K562 (cell line): ENCODE measurements around the gene HRCT1. TPM values are rescaled to one million over a fixed set of nuclear protein-coding genes. Genes with fewer than 3 reads are reported as not detected.
A peak's percentile ranks its signal among the peaks of the same experiment; 100 is the strongest.

Experiments used
- ATAC-seq: fragments of 200-7000 bp; cut with Tn5 transposase; 3 replicates; pipeline ENCODE4 v1.9.1; 2020; ENCODE audit warnings: moderate library complexity
- BruUV-seq: library from RNA; stranded (reverse); fragments of 400-500 nt; replicated peaks from 2 replicates; lab custom pipeline; 2021; lab: Mats Ljungman, UMichigan
- CTCF ChIA-PET: fragments of 300-600 bp; formaldehyde crosslinking; extraction: SDS; loops from one replicate; lab custom pipeline; 2021; ENCODE audit warnings: low intra/inter-chr PET ratio; lab: Yijun Ruan, JAX
- POLR2A ChIA-PET: fragments of 300-600, 350-650 bp; sonication (Branson Sonifier 250); formaldehyde crosslinking; extraction: SDS; loops from one replicate; lab custom pipeline; 2021; ENCODE audit warnings: antibody characterized with exemption, inconsistent platforms; lab: Yijun Ruan, JAX
- DNase-seq, 4 experiments: peaks; one replicate each; pipeline versions ENCODE4 v3.0.0 to v3.0.0-alpha.2; 2011 to 2018; ENCODE audit warnings: low spot score in 3 of 4, mixed read lengths in 3 of 4; ENCODE audit errors: extremely low read depth in 1 of 4
- FAIRE-seq: peaks from 2 replicates; lab custom pipeline; 2011; peaks lifted over from hg19 to GRCh38; lab: Jason Lieb, UNC
- H2AFZ ChIP-seq: 2 replicates; pipeline ENCODE4 v1.6.0; 2011; ENCODE audit warnings: low read depth, low read length, control low read depth, inconsistent platforms
- H3K27ac ChIP-seq: fragments of 200-600 bp; 3 replicates; pipeline ENCODE4 v1.8.0; 2011; ENCODE audit warnings: low read depth, mild to moderate bottlenecking, control low read depth, inconsistent platforms, low read length, moderate library complexity, mixed read lengths; ENCODE audit errors: extremely low read depth
- H3K27me3 ChIP-seq, 2 experiments: fragments of 300-600 bp in 1 of 2; 2 replicates in 1 of 2; 3 replicates in 1 of 2; pipeline versions ENCODE4 v1.6.0 to v1.8.0; 2011; ENCODE audit warnings: inconsistent platforms in 2 of 2, low read length in 2 of 2, mild to moderate bottlenecking in 1 of 2, mixed read lengths in 1 of 2, moderate library complexity in 1 of 2; ENCODE audit not compliant: control insufficient read depth in 2 of 2, insufficient read depth in 2 of 2
- H3K36me3 ChIP-seq: fragments of 300-600 bp; 3 replicates; pipeline ENCODE4 v1.8.0; 2011; ENCODE audit warnings: mild to moderate bottlenecking, low read length, inconsistent platforms; ENCODE audit not compliant: control insufficient read depth, insufficient read depth
- H3K4me1 ChIP-seq, 2 experiments: fragments of 200-600 bp in 1 of 2; replicated peaks in 1 of 2; 2 replicates in 1 of 2; 3 replicates in 1 of 2; pipeline versions ENCODE4 v1.5.1 to v1.8.0; 2011; ENCODE audit warnings: inconsistent platforms in 2 of 2, low read length in 2 of 2, mild to moderate bottlenecking in 1 of 2, mixed read lengths in 1 of 2, moderate library complexity in 1 of 2; ENCODE audit not compliant: control insufficient read depth in 2 of 2, insufficient read depth in 2 of 2
- H3K4me2 ChIP-seq: 2 replicates; pipeline ENCODE4 v1.6.1; 2011; ENCODE audit warnings: low read length, control low read depth, inconsistent platforms, mixed read lengths; ENCODE audit not compliant: insufficient read depth
- H3K4me3 ChIP-seq: fragments of 200-600 bp; sonication (generic), shearing (Covaris generic); 2 replicates; pipeline ENCODE4 v1.5.1; 2016; ENCODE audit warnings: control low read depth, inconsistent platforms
- H3K79me2 ChIP-seq: fragments of 200-600 bp; 3 replicates; pipeline ENCODE4 v1.8.0; 2011; ENCODE audit warnings: low read length, inconsistent platforms; ENCODE audit not compliant: control insufficient read depth, insufficient read depth
- H3K9ac ChIP-seq, 2 experiments: 2 replicates each; pipeline versions ENCODE4 v1.6.0 to v1.6.1; 2011; ENCODE audit warnings: low read depth in 2 of 2, low read length in 2 of 2, control low read depth in 1 of 2, inconsistent platforms in 1 of 2, mild to moderate bottlenecking in 1 of 2, mixed read lengths in 1 of 2; ENCODE audit not compliant: insufficient read depth in 1 of 2
- H3K9me1 ChIP-seq: one replicate; pipeline ENCODE4 v1.6.0; 2011; ENCODE audit warnings: inconsistent platforms, mild to moderate bottlenecking, low read length, moderate library complexity; ENCODE audit not compliant: control insufficient read depth, insufficient read depth
- H3K9me3 ChIP-seq: replicated peaks from 2 replicates; pipeline ENCODE4 v1.5.1; 2011; ENCODE audit warnings: low read depth, low read length, inconsistent platforms; ENCODE audit not compliant: control insufficient read depth, insufficient read depth
- H4K20me1 ChIP-seq: replicated peaks from 2 replicates; pipeline ENCODE4 v1.6.1; 2011; ENCODE audit warnings: low read length, inconsistent platforms, mixed read lengths; ENCODE audit not compliant: control insufficient read depth, insufficient read depth
- CAMTA2 ChIP-seq: fragments of 250-450 bp; sonication (Bioruptor Pico); conservative IDR thresholded peaks from 2 replicates; pipeline ENCODE4 v1.5.1; 2022
- ZNF134 ChIP-seq: fragments of 250-450 bp; sonication (Bioruptor Pico); conservative IDR thresholded peaks from 2 replicates; pipeline ENCODE4 v1.4.0; 2020
- ZNF23 ChIP-seq: fragments of 250-450 bp; sonication (Bioruptor Pico); IDR thresholded peaks from 2 replicates; pipeline ENCODE4 v1.4.0; 2020; ENCODE audit warnings: mild to moderate bottlenecking
- ZNF408 ChIP-seq: fragments of 250-450 bp; sonication (Bioruptor Pico); IDR thresholded peaks from 2 replicates; pipeline ENCODE4 v1.4.0; 2020; ENCODE audit warnings: low read depth, mild to moderate bottlenecking, moderate library complexity
- ZNF696 ChIP-seq: fragments of 250-450 bp; sonication (Bioruptor Pico); conservative IDR thresholded peaks from 2 replicates; pipeline ENCODE4 v1.4.0; 2020; ENCODE audit warnings: mild to moderate bottlenecking, moderate library complexity
- WGBS: fragments of 100-300 bp; shearing (Covaris generic); methylation state at CpG from one replicate; pipeline ENCODE4 v1.1.6; 2016; ENCODE audit warnings: low coverage, mixed read lengths; ENCODE audit not compliant: insufficient coverage; ENCODE audit errors: missing lambda C conversion rate; 5-methylcytosine and 5-hydroxymethylcytosine counted together
- in situ Hi-C: fragments of 300-500 bp; cut with MboI; formaldehyde crosslinking; loops from 4 replicates; pipeline ENCODE4 v1.15.0; 2018; ENCODE audit warnings: inconsistent platforms, mixed read lengths
- intact Hi-C: fragments of 100-400 bp; cut with micrococcal nuclease; formaldehyde crosslinking; loops from 2 replicates; pipeline ENCODE4 v1.14.2; 2022
- polyA plus RNA-seq, 8 experiments: library from polyadenylated mRNA; depleted of rRNA in 4 of 8; stranded (reverse) in 5 of 8; unstranded in 3 of 8; fragments of >200 nt; fragmentation: Nextera tagmentation in 2 of 8; fragmentation: Illumina TruSeq in 1 of 8; extraction: Ambion mirVana in 2 of 8; extraction: Trizol in 1 of 8; gene quantifications; 2 replicates each; pipeline versions ENCODE4 v1.2.1 to v1.2.3, GENCODE V29; 2011 to 2014; ENCODE audit warnings: inconsistent platforms in 1 of 8, missing spikeins in 1 of 8
- total RNA-seq, 7 experiments: library from RNA; depleted of rRNA in 6 of 7; stranded (reverse); fragments of >200 nt in 6 of 7; fragmentation: Illumina TruSeq in 2 of 7; extraction: Trizol in 2 of 7; gene quantifications; 2 replicates each; pipeline versions ENCODE4 v1.2.1 to v1.2.3, GENCODE V29; 2011 to 2021; ENCODE audit warnings: low replicate concordance in 1 of 7

HRCT1 gene
- total and polyA plus RNA-seq, 9 of the 15 experiments (the other 6 are each of a cell fraction or from before 2014, with no cell fraction given), result 0.40 TPM; not detected in 8

DNA sequence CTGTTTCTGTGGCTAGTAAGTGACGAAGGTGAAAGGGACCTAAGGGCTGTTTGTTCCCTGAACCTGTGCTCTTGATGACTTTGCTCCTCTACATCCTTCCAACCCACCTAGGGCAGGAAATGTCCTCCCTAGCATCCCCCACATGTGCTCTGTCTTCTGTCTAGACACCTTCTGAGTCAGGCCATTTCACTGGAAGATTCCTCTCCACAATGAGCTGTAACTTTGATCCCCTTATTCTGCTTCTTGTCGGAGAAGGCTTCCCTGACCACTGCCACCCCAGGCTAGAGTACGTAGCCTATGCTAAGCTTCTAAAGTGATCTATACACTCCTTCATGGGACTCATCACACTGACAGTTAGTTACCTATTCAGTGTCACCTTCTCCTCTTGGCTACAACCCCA lies 25.0 kb downstream of the HRCT1 start:
- Histone ChIP-seq H3K9me1 (no peaks in the 10 kb centered on the region), H3K4me1 (no peaks in the 10 kb centered on the region; a peak in 1 of 5 replicates), H3K27me3 (no peaks in the 10 kb centered on the region), H3K9me3 (no peaks in the 10 kb centered on the region), H3K27ac (no peak overlapping the region), H3K4me2 (no peak overlapping the region), H2AFZ (peak overlapping the region; percentile 26; the same call in 1 of the 2 replicates), H4K20me1 (no peaks in the 10 kb centered on the region), H3K36me3 (no peaks in the 10 kb centered on the region), H3K9ac (no peak overlapping the region), H3K4me3 (no peak overlapping the region), H3K79me2 (no peaks in the 10 kb centered on the region)
- no peak for DNase-seq
- in situ Hi-C loops, result no loop called here
- WGBS, result 64% methylated on average over 3 of the region's 3 CpGs
- POLR2A ChIA-PET, result interaction anchor here (0.6 kb wide), 2 partner anchors 203 to 211 kb away, joined by 3 to 4 read pairs; no protein-coding TSS in a partner anchor
- no peak for FAIRE-seq
- no TSS peak for BruUV-seq
- intact Hi-C loops, result no loop called here
- ATAC-seq, result no peak
- TF ChIP-seq CAMTA2, result no peak
- no peak for TF ChIP-seq ZNF408 (CRISPR knock-in tag)
- CTCF ChIA-PET, result no interaction called here

DNA sequence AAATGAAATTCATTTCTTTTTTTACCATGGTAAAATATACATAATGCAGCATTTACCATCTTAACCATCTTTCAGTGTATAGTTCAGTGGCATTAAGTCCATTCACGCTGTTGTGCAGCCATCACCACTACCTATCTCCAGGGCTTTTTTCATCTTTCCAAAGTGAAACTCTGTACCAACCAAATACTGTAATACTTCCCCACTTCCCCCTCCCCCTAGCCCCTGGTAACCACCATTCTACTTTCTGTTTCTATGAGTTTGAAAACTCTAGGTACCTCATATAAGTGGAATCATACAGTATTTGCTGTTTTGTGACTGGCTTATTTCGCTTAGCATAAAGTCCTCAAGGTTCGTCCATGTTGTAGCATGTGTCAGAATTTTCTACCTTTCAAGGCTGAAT lies 26.7 kb downstream of the HRCT1 start:
- no peaks in the 10 kb centered on the region; a peak in 1 of 5 replicates for H3K4me1 ChIP-seq
- FAIRE-seq, result no peak
- WGBS, result 81% methylated on average over 3 of the region's 3 CpGs
- intact Hi-C loops, result no loop called here
- ChIA-PET POLR2A (interaction anchor here (0.7 kb wide), 1 partner anchor 22 kb away, joined by 3 read pairs; no protein-coding TSS in a partner anchor), CTCF (no interaction called here)
- H3K27me3 ChIP-seq, result no peaks in the 10 kb centered on the region
- no peaks in the 10 kb centered on the region for H3K79me2 ChIP-seq
- no peaks in the 10 kb centered on the region for H4K20me1 ChIP-seq
- no peak for ATAC-seq
- H3K27ac ChIP-seq, result no peak overlapping the region
- H3K4me3 ChIP-seq, result no peak overlapping the region
- no peaks in the 10 kb centered on the region for H3K9me1 ChIP-seq
- H3K4me2 ChIP-seq, result no peak overlapping the region
- H3K9me3 ChIP-seq, result no peaks in the 10 kb centered on the region
- no peak for TF ChIP-seq ZNF23 (CRISPR knock-in tag)
- TF ChIP-seq ZNF696 (CRISPR knock-in tag), result no peak
- TF ChIP-seq ZNF134, result no peak
- H3K36me3 ChIP-seq, result no peaks in the 10 kb centered on the region
- in situ Hi-C loops, result no loop called here
- no peak overlapping the region for H3K9ac ChIP-seq
- BruUV-seq, result no TSS peak
- no peak for DNase-seq
- no peak overlapping the region for H2AFZ ChIP-seq
